HG02970 (cell line): ENCODE results near the gene IL22RA1.

Experiments used
- ATAC-seq: cut with Tn5 transposase; IDR thresholded peaks from one replicate; pipeline ENCODE4 v1.9.1; 2021; ENCODE audit warnings: mild to moderate bottlenecking, moderate library complexity, moderate number of reproducible peaks; ENCODE audit not compliant: unreplicated experiment, low FRiP score

IL22RA1 gene

DNA sequence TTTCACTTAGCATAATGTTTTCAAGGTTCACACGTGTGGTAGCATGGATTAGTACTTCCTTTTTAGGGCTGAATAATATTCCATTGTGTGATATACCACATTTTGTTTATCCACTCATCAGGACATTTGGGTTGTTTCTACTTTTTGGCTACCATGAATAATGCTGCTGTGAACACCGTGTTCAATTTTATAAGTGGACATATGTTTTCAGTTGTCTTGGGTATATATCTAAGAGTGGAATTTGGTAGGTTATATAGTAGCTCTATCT, 3.8 kb downstream of the IL22RA1 start:
- no peak for ATAC-seq

DNA sequence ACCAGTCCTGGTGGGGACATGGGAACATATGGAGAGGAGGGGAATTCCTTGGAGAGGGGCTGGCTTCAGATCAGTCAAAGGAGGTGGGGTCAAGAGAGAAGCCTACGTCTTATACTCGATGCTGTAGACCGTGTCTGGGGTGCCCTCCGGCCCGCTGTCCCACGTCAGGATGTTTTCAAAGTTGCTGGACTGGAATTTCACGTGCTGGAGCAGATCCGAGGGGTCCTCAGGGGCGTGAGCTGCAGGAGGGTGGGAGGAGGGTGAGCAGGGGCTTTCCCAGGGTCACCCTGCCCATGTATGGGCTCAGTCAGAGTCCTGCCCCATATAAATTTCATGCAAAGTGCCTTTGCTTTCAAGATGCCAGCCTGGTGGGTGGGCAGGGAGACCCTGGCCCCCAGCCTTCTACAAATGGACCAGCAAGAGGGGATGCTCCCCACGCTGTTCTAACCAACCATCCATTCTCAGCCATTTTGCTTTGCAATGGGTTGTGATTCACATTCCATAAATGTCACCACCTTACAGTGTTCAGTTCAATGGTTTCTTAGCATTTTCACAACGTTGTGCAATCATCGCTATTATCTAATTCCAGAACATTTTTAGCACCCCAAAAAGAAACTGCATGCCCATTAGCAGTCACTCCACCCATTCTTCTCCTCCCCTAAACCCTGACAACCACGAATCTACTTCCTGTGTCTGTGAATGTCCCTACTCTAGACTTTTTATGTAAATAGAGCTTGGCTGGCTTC, 4.3 kb downstream of the IL22RA1 start:
- ATAC-seq: no peak

GRCh38 chr1:24136956-24137539, 5.9 kb downstream of the IL22RA1 start:
- ATAC-seq: no peak

DNA sequence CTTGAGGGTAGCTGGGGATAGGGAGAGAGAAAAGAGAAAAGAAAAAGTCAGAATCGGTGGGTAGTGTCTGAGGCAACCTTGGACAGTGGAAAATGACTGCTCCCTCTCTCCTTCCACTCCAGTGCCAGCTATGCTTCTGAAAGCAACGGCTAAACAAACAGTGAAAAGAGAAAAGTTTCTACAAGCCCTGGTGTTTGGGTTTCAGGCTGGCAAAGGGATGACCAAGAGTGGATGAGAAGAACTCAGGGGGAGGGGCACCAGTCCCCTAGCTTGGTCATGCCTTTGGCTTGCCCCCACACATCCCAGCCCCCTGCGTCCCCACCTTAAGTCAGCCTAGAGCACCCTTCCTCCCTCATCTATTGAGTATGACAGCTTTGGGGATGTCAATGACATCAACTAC, 8.6 kb downstream of the IL22RA1 start:
- no peak for ATAC-seq

DNA sequence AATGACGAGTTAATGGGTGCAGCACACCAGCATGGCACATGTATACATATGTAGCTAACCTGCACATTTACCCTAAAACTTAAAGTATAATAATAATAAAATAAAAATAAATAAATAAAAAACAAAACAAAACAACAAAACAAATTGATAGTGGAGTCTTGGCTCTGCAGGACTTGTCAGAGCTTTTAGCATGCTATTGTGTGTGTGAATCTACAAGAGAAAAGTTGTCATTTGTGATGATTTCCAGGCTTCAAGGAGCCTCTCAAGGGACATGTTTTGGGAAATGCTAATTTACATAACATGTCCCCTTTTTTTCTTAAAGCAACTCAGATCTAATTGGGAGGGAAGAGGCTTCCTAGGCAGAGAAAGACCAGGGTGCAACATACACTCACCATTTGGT, 9.1 kb downstream of the IL22RA1 start:
- no peak for ATAC-seq

GRCh38 chr1:24130385-24130784, 12.6 kb downstream of the IL22RA1 start:
- no peak for ATAC-seq

DNA sequence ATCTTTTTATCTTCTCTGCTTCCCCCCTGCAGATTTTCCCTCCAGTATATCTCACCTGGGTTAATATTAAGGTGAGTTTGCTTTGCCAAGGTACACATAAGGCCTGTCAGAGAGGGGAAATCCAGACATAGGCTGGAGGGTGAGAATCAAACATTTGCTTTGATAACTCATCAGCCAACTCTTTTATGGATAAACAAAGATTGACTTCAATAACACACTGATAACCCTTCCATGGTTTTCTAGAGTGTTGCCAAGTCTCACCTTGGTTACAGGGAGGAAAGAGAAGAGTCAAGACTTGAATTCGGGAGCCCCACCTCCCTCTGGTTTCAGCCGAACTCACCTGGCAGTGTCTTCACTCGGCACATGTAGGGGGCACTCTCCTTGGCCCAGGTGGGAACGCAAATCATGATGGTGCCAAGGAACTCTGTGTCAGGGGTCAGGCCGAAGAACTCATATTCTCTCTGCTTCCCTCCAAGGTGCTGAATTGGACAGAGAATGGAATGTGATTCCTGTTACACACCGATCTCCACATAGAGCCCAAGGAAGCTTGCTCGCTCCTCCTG, 15.1 kb downstream of the IL22RA1 start:
- ATAC-seq: no peak

DNA sequence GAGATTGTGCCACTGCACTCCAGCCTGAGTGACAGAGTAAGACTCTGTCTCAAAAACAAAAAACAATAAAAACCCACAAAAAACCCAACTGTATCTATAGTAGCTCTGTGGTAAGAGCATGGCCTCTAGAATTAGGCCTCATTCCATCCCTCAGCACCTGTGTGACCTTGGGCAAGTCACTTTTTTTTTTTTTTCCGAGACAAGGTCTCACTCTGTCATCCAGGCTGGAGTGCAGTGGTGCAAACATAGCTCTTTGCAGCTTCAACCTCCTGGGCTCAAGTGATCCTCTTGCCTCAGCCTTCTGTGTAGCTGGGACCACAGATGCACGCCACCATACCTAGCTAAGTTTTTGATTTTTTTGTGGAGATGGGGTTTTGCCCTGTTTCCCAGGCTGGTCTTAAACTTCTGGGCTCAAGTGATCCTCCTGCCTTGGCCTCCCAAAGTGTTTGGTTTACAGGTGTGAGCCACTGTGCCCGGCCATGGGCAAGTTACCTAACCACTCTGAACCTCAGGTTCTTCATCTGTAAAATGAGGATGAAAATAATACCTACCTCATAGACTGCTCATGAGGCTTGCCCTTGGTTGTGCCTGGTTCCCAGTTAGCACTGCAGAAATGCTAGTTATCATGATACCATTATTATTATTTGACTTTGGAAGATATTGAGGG, 15.7 kb downstream of the IL22RA1 start:
- ATAC-seq: no peak

DNA sequence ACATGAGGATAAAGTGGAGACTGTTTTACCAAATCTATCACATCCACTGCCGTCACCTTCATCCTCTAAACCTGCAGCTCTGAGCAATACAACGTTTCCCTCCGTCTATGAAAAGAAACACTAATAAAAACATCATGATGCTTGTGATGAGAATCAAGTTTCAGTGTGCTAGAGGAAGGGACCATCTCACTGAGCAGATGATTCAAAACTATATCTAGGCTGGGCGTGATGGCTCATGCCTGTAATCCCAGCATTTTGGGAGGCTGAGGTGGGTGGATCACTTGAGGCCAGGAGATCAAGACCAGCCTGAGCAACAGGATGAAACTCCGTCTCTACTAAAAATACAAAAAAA, 16.3 kb downstream of the IL22RA1 start:
- no peak for ATAC-seq

- ATAC-seq: no peak
These were observed 16.8 kb downstream of the IL22RA1 start for GRCh38 chr1:24126018-24126671.

DNA sequence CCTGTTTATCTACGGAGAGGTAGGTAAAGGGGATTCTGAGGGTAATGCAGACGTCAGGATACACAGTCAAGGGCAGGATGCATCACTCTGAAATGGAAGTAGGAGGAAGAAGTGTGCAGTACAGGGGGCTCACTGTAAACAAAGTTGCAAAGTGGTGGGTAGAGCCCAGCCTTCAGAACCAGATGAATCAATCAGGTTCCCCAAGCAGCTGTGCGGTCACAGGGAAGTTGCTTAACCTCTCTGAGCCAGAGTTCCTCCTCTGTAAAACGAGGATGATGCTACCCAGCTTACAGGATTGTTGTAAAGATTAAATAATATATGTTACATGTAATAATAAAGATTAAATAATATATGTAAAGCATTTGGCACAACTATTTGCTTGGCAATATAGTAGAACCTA, 17.5 kb downstream of the IL22RA1 start:
- no peak for ATAC-seq

DNA sequence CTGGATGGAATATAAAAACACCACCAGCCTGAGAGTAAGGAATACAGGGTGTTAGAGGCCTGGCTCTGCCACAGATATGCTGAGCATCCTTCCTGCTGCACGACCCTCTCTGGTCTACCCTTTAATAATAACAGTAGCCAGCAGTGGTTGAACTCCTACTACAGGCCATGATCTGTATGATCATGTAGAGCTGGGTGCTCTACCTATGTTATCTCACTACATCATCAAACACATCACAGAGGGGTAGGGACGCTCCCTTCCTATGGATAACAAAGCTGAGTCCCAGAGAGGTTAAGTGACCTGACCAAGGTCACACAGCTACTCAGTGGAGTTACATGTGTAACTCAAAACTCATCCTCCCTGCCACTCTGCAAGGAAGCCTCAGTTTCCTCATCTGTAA, 18.0 kb downstream of the IL22RA1 start:
- no peak for ATAC-seq

DNA sequence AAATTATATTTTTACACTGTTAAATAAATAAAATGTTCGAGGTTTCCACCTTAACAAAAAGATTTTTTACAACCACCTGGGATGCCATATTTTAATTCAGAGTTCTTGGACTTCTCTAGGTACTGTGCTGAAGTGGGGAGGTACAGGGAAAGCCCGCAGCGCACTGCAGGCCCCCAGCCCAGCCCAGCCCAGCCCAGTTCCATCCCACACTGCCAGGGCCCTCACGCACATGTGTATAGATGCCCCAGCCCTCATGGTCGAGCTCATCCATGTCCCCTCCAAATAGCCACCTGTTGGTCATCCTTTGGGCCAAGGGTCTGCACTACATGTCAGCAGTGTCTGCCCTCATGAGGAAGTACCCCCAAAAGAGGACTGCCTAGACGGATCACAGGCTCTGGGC, 19.3 kb downstream of the IL22RA1 start:
- ATAC-seq: no peak

DNA sequence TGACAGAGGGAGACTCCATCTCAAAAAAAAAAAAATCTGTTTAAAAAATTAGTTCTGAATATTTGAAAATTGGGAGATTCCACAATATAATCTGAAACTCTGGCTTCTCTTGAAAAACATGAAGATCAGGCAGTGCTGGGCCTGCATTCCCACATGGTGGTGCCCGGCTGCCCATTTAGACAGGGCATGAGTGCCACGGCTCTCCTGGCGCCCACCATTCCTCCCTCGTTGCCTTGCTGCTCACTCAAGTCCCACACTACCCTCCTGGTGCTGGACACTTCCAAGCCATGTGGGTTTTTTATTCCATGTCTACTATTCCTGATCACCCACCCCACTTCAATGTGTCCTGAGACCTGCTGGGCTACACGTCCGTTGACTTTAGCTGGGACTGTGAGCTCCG, 20.2 kb downstream of the IL22RA1 start:
- ATAC-seq: no peak

DNA sequence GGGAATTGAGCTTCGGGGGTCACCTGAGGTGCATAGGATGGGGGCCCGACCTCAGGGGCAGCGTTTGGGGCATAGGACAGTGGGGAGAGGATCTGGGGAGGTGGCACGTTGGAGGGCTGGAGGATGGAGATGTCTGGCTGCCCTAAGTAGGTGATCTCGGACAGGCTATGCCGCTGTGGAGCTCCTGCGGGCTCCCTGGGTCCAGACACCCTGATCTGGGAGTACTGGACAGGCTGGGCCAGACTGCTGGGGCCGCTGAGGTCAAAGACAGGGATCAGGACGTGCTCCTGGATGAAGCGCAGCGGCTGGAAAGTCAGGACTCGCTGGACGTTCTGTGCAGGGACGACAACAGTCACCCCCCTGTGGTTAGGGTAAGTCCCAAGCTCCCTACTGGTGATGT, 21.5 kb downstream of the IL22RA1 start:
- ATAC-seq: no peak

DNA sequence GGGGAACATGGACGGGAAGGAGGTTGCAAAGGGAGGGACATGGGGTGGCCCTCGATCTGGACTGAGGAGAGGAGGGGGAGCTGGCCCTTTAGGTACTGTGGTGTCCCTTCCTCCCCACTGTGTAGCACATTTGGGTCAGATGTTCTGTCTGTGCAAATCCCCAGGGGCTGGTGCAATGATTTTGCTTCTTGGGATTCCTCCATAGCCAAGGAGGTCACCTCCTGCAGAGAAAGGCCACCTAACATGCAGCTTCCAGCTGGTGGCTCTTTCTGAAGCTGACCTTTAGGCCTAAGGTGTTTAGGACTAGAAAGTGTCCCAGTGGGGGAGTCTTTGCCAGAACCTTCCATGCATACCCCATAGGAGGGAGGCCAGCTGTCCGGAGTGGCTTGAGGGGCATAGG, 22.0 kb downstream of the IL22RA1 start:
- no peak for ATAC-seq

GRCh38 chr1:24119859-24120756, 22.8 kb downstream of the IL22RA1 start:
- ATAC-seq: no peak

- no peak for ATAC-seq
These were observed 23.5 kb downstream of the IL22RA1 start for GRCh38 chr1:24119489-24119858.

DNA sequence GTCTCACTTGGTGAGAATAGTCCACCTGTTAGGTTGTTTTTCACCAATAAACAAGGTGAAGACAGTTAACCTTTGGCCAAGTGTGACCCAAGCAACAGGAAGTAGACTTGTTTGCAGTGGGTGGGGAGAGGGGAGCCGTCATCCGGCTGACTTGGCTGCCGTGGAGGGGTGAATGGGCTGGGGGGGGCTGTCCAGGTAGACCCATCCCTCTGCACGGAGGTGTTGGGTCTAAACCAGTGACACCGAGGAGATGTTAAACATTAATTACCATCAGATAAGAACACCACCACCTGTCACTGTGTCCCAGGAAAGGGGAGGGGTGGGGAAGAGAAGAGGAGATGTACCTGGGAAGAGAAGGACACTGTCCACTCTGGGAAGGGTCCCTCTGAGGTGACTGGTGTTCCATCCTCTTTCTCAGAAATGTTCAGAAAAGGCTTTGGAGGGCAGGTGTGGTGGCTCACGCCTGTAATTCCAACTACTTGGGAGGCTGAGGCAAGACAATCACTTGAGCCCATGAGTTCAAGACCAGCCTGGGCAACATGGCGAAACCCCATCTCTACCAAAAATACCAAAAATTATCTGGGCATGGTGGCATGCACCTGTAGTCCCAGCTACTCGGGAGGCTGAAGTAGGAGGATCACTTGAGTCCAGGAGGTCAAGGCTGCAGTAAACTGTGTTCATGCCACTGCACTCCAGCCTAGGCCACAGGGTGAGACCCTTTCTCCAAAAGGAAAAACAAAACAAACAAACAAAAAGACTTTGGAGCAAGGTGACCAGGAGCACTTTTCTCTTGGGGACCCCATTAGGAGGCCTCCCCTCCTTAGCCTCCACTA, 24.3 kb downstream of the IL22RA1 start:
- no peak for ATAC-seq
